ENCODE measurements around the gene LANCL2. TPM values are rescaled to one million over a fixed set of nuclear protein-coding genes. Genes with fewer than 3 reads are reported as not detected.
"Not testable (repeated sequence)": the region's sequence is repeated elsewhere in the genome, so short reads cannot be mapped to it uniquely, and the experiment has no call there.

Gene LANCL2
- total RNA-seq, 2 donors from 2014 or later, result 6.7 to 10.6 TPM

- Histone ChIP-seq H3K27ac (no peak overlapping the region), H3K4me1 (no peaks in the 10 kb centered on the region), H3K9me3 (peaks cover 0 to 13% of the 10 kb centered on the region in 2 donors), H3K36me3 (no peaks in the 10 kb centered on the region), H3K4me3 (no peak overlapping the region), H3K27me3 (no peaks in the 10 kb centered on the region)
- DNase-seq (ENCODE audit: low spot score), result no peak
- no peak for TF ChIP-seq CTCF (IDR thresholded peaks at IDR 0.05)
These were observed 21.4 kb downstream of the LANCL2 start for GRCh38 chr7:55386541-55386940.

- Histone ChIP-seq H3K4me1 (no peaks in the 10 kb centered on the region), H3K27ac (no peak overlapping the region), H3K36me3 (peaks cover 5% of the 10 kb centered on the region), H3K4me3 (no peak overlapping the region), H3K27me3 (no peaks in the 10 kb centered on the region), H3K9me3 (peaks cover 0 to 13% of the 10 kb centered on the region in 2 donors)
- no peak for TF ChIP-seq CTCF (IDR thresholded peaks at IDR 0.05)
- DNase-seq (ENCODE audit: low spot score), result no peak
These were observed 22.2 kb downstream of the LANCL2 start for GRCh38 chr7:55387062-55387965.

- DNase-seq (ENCODE audit: low spot score), result no peak
- no peaks in the 10 kb centered on the region for H3K4me1 ChIP-seq
- H3K36me3 ChIP-seq, result peaks cover 13% of the 10 kb centered on the region
- no peak for TF ChIP-seq CTCF (IDR thresholded peaks at IDR 0.05)
- H3K27me3 ChIP-seq, result no peaks in the 10 kb centered on the region
- H3K9me3 ChIP-seq, result no peaks in the 10 kb centered on the region
- H3K4me3 ChIP-seq, result no peak overlapping the region
- H3K27ac ChIP-seq, result no peak overlapping the region
These were observed 31.2 kb downstream of the LANCL2 start for GRCh38 chr7:55396233-55396785.

GRCh38 chr7:55397617-55398016, 32.5 kb downstream of the LANCL2 start:
- H3K36me3 ChIP-seq, result peaks cover 7% of the 10 kb centered on the region
- TF ChIP-seq CTCF (IDR thresholded peaks at IDR 0.05), result no peak
- no peaks in the 10 kb centered on the region for H3K9me3 ChIP-seq
- H3K27ac ChIP-seq, result no peak overlapping the region
- H3K4me3 ChIP-seq, result no peak overlapping the region
- H3K27me3 ChIP-seq, result no peaks in the 10 kb centered on the region
- H3K4me1 ChIP-seq, result no peaks in the 10 kb centered on the region
- no peak for DNase-seq (ENCODE audit: low spot score)

GRCh38 chr7:55400191-55400590, 35.1 kb downstream of the LANCL2 start:
- H3K4me3 ChIP-seq, result no peak overlapping the region
- H3K36me3 ChIP-seq, result peaks cover 7% of the 10 kb centered on the region
- no peaks in the 10 kb centered on the region for H3K4me1 ChIP-seq
- no peaks in the 10 kb centered on the region for H3K27me3 ChIP-seq
- TF ChIP-seq CTCF (IDR thresholded peaks at IDR 0.05), result no peak
- no peaks in the 10 kb centered on the region for H3K9me3 ChIP-seq
- DNase-seq (ENCODE audit: low spot score), result no peak
- no peak overlapping the region for H3K27ac ChIP-seq

- H3K27me3 ChIP-seq; H3K4me3 ChIP-seq; H3K27ac ChIP-seq; H3K4me1 ChIP-seq; H3K36me3 ChIP-seq; H3K9me3 ChIP-seq; DNase-seq (ENCODE audit: low spot score): not testable (repeated sequence)
These were observed 37.4 kb downstream of the LANCL2 start for GRCh38 chr7:55402506-55402905.
